ENCODE data around the gene RYR2. TPM values are rescaled to one million over a fixed set of nuclear protein-coding genes. Genes with fewer than 3 reads are reported as not detected.
A peak's percentile ranks its signal among the peaks of the same experiment; 100 is the strongest.

RYR2 gene
- total RNA-seq, 1 donor from 2014 or later = 0.90 TPM

DNA sequence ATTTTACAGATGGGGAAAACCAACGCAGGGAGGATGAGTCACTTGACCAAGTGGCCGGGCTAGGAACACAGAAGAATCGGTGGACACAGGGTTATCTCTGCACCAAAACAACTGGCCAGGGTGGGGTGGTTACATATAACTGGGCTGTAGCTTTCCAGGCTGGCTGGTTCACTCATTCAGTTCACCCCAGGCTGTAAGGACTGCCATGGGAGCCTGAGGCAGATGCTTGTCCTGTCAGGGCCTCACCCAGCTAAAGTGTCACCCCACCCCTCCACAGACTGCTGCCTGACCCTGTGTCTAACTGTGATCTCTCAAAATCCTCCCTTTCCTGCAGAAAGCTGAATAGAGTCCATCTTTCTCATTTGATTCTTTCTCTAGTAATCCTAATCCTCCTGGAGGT is 387.3 kb downstream of the RYR2 start:
- no peak overlapping the region for H3K27ac Mint-ChIP-seq
- H3K27me3 ChIP-seq = no peaks in the 10 kb centered on the region
- peak; percentile 17 for DNase-seq (ENCODE audit: low spot score)
- TF ChIP-seq, protein P1, sequence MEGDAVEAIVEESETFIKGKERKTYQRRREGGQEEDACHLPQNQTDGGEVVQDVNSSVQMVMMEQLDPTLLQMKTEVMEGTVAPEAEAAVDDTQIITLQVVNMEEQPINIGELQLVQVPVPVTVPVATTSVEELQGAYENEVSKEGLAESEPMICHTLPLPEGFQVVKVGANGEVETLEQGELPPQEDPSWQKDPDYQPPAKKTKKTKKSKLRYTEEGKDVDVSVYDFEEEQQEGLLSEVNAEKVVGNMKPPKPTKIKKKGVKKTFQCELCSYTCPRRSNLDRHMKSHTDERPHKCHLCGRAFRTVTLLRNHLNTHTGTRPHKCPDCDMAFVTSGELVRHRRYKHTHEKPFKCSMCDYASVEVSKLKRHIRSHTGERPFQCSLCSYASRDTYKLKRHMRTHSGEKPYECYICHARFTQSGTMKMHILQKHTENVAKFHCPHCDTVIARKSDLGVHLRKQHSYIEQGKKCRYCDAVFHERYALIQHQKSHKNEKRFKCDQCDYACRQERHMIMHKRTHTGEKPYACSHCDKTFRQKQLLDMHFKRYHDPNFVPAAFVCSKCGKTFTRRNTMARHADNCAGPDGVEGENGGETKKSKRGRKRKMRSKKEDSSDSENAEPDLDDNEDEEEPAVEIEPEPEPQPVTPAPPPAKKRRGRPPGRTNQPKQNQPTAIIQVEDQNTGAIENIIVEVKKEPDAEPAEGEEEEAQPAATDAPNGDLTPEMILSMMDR (IDR thresholded peaks at IDR 0.05) = no peak
- TF ChIP-seq EZH2phosphoT487 (IDR thresholded peaks at IDR 0.05) (no peak), EZH2 (IDR thresholded peaks at IDR 0.05) (no peak)
- H3K4me2 ChIP-seq = no peak overlapping the region
- H3K4me1 Mint-ChIP-seq = no peaks in the 10 kb centered on the region
- no peak overlapping the region for H3K27ac ChIP-seq
- H2AFZ ChIP-seq (replicated peaks) = no peak overlapping the region
- H3K4me3 ChIP-seq = no peak overlapping the region
- no peaks in the 10 kb centered on the region for H3F3A ChIP-seq (ENCODE audit: low read depth)
- no peaks in the 10 kb centered on the region for H3K4me1 ChIP-seq
- no peaks in the 10 kb centered on the region for H3K36me3 ChIP-seq
- no peaks in the 10 kb centered on the region for H3K9me3 ChIP-seq (ENCODE audit: low read depth)
- H3K4me3 Mint-ChIP-seq = no peak overlapping the region
- H4K20me1 ChIP-seq (ENCODE audit: low read depth) = no peaks in the 10 kb centered on the region
- H3K27me3 Mint-ChIP-seq (ENCODE audit: insufficient read depth, low read depth) = no peaks in the 10 kb centered on the region
- H3K36me3 Mint-ChIP-seq = no peaks in the 10 kb centered on the region
- no peaks in the 10 kb centered on the region for H3K79me2 ChIP-seq (ENCODE audit: low read depth)
- no peak overlapping the region for H3K9ac ChIP-seq
- no peaks in the 10 kb centered on the region for H3K9me3 Mint-ChIP-seq

DNA sequence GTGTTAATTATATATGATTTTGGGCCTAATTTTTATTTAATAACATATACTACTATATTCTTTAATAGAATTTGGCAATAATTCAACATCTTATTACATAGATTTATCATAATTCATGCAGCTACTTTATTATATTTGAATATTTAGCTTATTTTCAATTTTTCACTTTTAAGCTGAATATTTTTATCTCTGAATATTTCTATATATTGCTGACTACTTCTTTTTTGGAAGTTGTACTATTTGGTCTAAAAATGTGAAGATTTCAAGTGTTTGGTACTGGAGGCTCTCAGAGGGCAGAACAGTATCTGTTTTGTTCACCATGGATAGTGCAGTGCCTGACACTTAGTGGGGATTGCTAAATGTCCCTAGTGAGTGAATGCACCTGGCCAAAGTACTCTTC is 389.5 kb downstream of the RYR2 start:
- TF ChIP-seq, protein P1 (IDR thresholded peaks at IDR 0.05) = no peak
- TF ChIP-seq EZH2 (IDR thresholded peaks at IDR 0.05) (no peak), EZH2phosphoT487 (IDR thresholded peaks at IDR 0.05) (no peak)
- Mint-ChIP-seq H3K36me3 (no peaks in the 10 kb centered on the region), H3K4me3 (no peak overlapping the region), H3K27ac (no peak overlapping the region), H3K27me3 (ENCODE audit: insufficient read depth, low read depth) (no peaks in the 10 kb centered on the region), H3K4me1 (no peaks in the 10 kb centered on the region), H3K9me3 (no peaks in the 10 kb centered on the region)
- H3K4me3 ChIP-seq = no peak overlapping the region
- H3K27me3 ChIP-seq = no peaks in the 10 kb centered on the region
- H2AFZ ChIP-seq (replicated peaks) = no peak overlapping the region
- H4K20me1 ChIP-seq (ENCODE audit: low read depth) = no peaks in the 10 kb centered on the region
- DNase-seq (ENCODE audit: low spot score) = no peak
- no peaks in the 10 kb centered on the region for H3K79me2 ChIP-seq (ENCODE audit: low read depth)
- H3K4me1 ChIP-seq = no peaks in the 10 kb centered on the region
- H3K4me2 ChIP-seq = no peak overlapping the region
- no peak overlapping the region for H3K9ac ChIP-seq
- no peak overlapping the region for H3K27ac ChIP-seq
- no peaks in the 10 kb centered on the region for H3K36me3 ChIP-seq
- no peaks in the 10 kb centered on the region for H3F3A ChIP-seq (ENCODE audit: low read depth)
- no peaks in the 10 kb centered on the region for H3K9me3 ChIP-seq (ENCODE audit: low read depth)

DNA sequence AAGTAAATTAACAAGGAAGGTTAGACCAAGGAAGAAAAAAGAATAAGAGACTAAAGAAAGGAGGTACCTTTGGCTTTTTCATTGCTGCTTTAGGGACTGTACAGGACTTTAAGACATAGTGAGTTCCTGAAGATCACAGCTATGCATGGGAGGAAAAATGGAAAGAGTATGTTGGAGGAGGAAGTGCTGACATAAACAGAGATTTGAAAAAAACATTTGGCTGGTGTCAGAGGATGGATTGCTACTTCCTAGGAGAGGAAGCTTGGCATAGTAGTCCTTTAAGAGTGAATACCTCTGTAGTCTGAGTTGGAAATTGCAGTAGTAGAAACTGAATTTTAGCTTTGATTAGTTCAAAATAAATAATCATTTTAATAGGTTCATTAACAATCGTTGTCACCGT is 398.4 kb downstream of the RYR2 start:
- Histone ChIP-seq H3K9ac (no peak overlapping the region), H3K79me2 (ENCODE audit: low read depth) (no peaks in the 10 kb centered on the region), H3K36me3 (no peaks in the 10 kb centered on the region), H3K27ac (no peak overlapping the region), H2AFZ (replicated peaks) (no peak overlapping the region), H3F3A (ENCODE audit: low read depth) (no peaks in the 10 kb centered on the region), H3K27me3 (no peaks in the 10 kb centered on the region), H4K20me1 (ENCODE audit: low read depth) (no peaks in the 10 kb centered on the region), H3K4me3 (no peak overlapping the region), H3K9me3 (ENCODE audit: low read depth) (no peaks in the 10 kb centered on the region), H3K4me1 (no peaks in the 10 kb centered on the region), H3K4me2 (no peak overlapping the region)
- Mint-ChIP-seq H3K9me3 (no peaks in the 10 kb centered on the region), H3K27ac (no peak overlapping the region), H3K27me3 (ENCODE audit: insufficient read depth, low read depth) (peaks cover 2% of the 10 kb centered on the region), H3K4me3 (no peak overlapping the region), H3K36me3 (no peaks in the 10 kb centered on the region), H3K4me1 (no peaks in the 10 kb centered on the region)
- TF ChIP-seq EZH2 (IDR thresholded peaks at IDR 0.05) (no peak), EZH2phosphoT487 (IDR thresholded peaks at IDR 0.05) (no peak)
- TF ChIP-seq, protein P1 (IDR thresholded peaks at IDR 0.05) = no peak
- DNase-seq (ENCODE audit: low spot score) = no peak
